ENCODE measurements around the gene OPCML. TPM values are rescaled to one million over a fixed set of nuclear protein-coding genes. Genes with fewer than 3 reads are reported as not detected.

The OPCML gene
- total and polyA plus RNA-seq, 12 donors, result under 0.01 to 1.2 (median 0.39) TPM

- TF ChIP-seq CTCF (IDR thresholded peaks at IDR 0.05), result no peak
- intact Hi-C loops (cut with DNase I), result loop anchor here in 3 of 10 donors (5.0 to 10.0 kb wide), 4 partner anchors 470 to 1880 kb away; no protein-coding TSS in a partner anchor
- Histone ChIP-seq H3K27ac (no peak overlapping the region), H3K9me3 (no peaks in the 10 kb centered on the region), H3K36me3 (no peaks in the 10 kb centered on the region), H3K27me3 (peaks cover 14 to 54% (median 51%) of the 10 kb centered on the region in 7 donors), H3K4me3 (peak overlapping the region in 4 of 10 donors; percentile 12 to 45 (median 35)), H3K4me1 (peaks cover 0 to 7% (median 4%) of the 10 kb centered on the region in 9 donors)
- ATAC-seq (no peak), DNase-seq (no peak)
- 37 to 39% methylated on average over 9 of the region's 9 CpGs for WGBS, 2 donors
Observed at GRCh38 chr11:132944569-132944944, 587.7 kb downstream of the OPCML start.

GRCh38 chr11:132943706-132944568 is 588.4 kb downstream of the OPCML start:
- intact Hi-C loops (cut with DNase I), result loop anchor here in 3 of 10 donors (5.0 to 10.0 kb wide), 4 partner anchors 469 to 1879 kb away; no protein-coding TSS in a partner anchor

GRCh38 chr11:132943357-132943705 is 589.0 kb downstream of the OPCML start:
- Histone ChIP-seq H3K4me1 (peaks cover 0 to 7% (median 4%) of the 10 kb centered on the region in 9 donors), H3K9me3 (no peaks in the 10 kb centered on the region), H3K36me3 (no peaks in the 10 kb centered on the region), H3K4me3 (peak overlapping the region in 8 of 10 donors; percentile 12 to 45 (median 28)), H3K27ac (no peak overlapping the region), H3K27me3 (peaks cover 14 to 54% (median 51%) of the 10 kb centered on the region in 7 donors)
- DNase-seq (no peak), ATAC-seq (no peak)
- TF ChIP-seq CTCF (IDR thresholded peaks at IDR 0.05), result no peak
- WGBS, 2 donors, result 2 to 3% methylated on average over 17 of the region's 17 CpGs
- intact Hi-C loops (cut with DNase I), result loop anchor here in 3 of 10 donors (5.0 to 10.0 kb wide), 4 partner anchors 469 to 1879 kb away; no protein-coding TSS in a partner anchor

More at GRCh38 chr11:132943706-132944568, 588.4 kb downstream of the OPCML start:
- Histone ChIP-seq H3K4me3 (peak overlapping the region in 9 of 10 donors; percentile 12 to 45 (median 29)), H3K27me3 (peaks cover 14 to 54% (median 51%) of the 10 kb centered on the region in 7 donors), H3K27ac (no peak overlapping the region), H3K9me3 (no peaks in the 10 kb centered on the region), H3K36me3 (no peaks in the 10 kb centered on the region), H3K4me1 (peaks cover 0 to 7% (median 4%) of the 10 kb centered on the region in 9 donors)
- TF ChIP-seq CTCF (IDR thresholded peaks at IDR 0.05), result no peak
- WGBS, 2 donors, result 1% methylated on average over 90 to 104 of the region's 104 CpGs
- DNase-seq, result no peak
- peak in 3 of 8 donors; percentile 39 to 47 (median 43) for ATAC-seq

GRCh38 chr11:132942611-132943356 is 589.5 kb downstream of the OPCML start:
- Histone ChIP-seq H3K27me3 (peaks cover 14 to 54% (median 50%) of the 10 kb centered on the region in 7 donors), H3K4me3 (peak overlapping the region in 5 of 10 donors; percentile 13 to 45 (median 35)), H3K9me3 (no peaks in the 10 kb centered on the region), H3K27ac (no peak overlapping the region), H3K36me3 (no peaks in the 10 kb centered on the region), H3K4me1 (peaks cover 0 to 7% (median 4%) of the 10 kb centered on the region in 9 donors)
- intact Hi-C loops (cut with DNase I), result loop anchor here in 3 of 10 donors (5.0 to 10.0 kb wide), 4 partner anchors 468 to 1878 kb away; no protein-coding TSS in a partner anchor
- no peak for DNase-seq
- WGBS, 2 donors, result 28 to 31% methylated on average over 37 to 39 of the region's 42 CpGs
- ATAC-seq, result peak in 2 of 8 donors; percentile 34 to 37
- TF ChIP-seq CTCF (IDR thresholded peaks at IDR 0.05), result no peak
